Myocyte (in vitro differentiated cells): Measurements from ENCODE around the gene HK1. TPM values are rescaled to one million over a fixed set of nuclear protein-coding genes. Genes with fewer than 3 reads are reported as not detected.
"Not testable (repeated sequence)": the region's sequence is repeated elsewhere in the genome, so short reads cannot be mapped to it uniquely, and the experiment has no call there.

ENCODE experiments used
- DNase-seq: peaks from one replicate; pipeline ENCODE4 v3.0.0-alpha.2; 2012; ENCODE audit warnings: low read depth
- total RNA-seq: library from RNA; depleted of rRNA; stranded (reverse); fragments of >200 nt; gene quantifications from 2 replicates; pipeline ENCODE4 v1.2.3, GENCODE V29; 2014

HK1 gene
- total RNA-seq, 1 donor from 2014 or later = 79.2 TPM

DNA sequence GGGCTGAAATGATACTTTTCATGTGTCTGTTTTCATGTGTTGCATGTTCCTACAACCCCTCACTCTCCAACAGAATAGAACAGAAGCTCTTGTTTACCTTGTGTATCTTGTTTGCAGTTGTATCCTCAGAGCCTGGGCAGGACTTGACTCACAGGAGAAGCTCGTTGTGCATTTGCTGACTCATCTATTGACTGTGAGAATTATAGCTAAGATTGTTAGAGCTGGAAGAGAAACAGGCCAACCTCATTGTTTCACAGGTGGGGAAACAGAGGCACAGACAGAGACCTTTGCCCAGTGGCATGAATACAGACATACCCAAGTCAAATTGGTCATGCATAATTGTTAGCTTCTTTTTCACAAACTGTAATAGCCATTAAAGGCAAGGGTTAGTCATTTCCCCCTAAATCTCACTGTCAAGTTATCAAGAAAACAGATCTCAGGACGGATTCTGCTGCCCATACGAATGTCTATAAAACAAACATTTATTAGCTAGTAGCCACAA lies 168.4 kb downstream of the HK1 start:
- peak; percentile 70 for DNase-seq

DNA sequence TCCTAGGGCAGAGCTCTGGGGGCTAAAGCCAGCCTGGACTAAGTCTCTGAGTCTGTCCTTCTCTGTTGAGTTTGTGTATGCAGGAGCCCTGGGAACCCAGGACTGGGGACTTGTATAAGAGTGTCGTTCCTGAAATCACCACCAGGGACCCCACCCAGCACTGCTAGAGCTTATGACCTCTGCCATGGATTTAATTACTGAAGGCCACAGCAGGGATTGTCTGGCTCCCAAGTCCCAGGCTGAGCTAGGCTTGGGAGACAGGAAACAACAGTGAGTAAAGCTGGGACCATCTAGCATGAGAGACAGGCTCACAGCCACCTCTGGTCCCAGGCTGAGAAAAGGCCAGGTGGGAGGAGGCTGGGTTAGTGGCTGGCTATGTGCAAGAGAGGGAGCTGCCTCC lies 171.5 kb downstream of the HK1 start:
- peak; percentile 62 for DNase-seq

DNA sequence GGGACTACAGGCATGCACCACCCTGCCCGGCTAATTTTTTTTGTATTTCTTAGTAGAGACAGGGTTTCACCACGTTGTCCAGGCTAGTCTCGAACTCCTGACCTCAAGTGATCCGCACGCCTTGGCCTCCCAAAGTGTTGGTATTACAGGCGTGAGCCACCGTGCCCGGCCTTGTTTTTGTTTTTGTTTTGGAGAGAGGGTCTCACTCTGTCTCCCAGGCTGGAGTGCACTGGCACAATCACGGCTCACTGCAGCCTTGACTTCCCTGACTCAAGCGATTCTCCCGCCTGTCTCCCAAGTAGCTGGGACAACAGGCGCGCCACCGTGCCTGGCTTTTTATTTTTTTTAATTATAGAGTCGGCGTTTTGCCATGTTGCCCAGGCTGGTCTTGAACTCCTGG lies 172.1 kb downstream of the HK1 start:
- DNase-seq = not testable (repeated sequence)

GRCh38 chr10:69451209-69451783 lies 173.0 kb downstream of the HK1 start, which contains the start of gene TSPAN15:
TSS of gene TSPAN15 (plus strand) at chr10:69451465. CDS start at chr10:69451595, 130 bp downstream.
- DNase-seq = peak; percentile 83

Other genes starting within 250 kb of the HK1 start
- 51.7 and 51.8 TPM in 2 replicates for gene SRGN, start 190.4 kb upstream of the HK1 start, total RNA-seq
- gene VPS26A, start 154.3 kb upstream of the HK1 start, total RNA-seq = 28.1 and 32.2 TPM in 2 replicates
- gene SUPV3L1, start 98.3 kb upstream of the HK1 start, total RNA-seq = 26.6 and 32.9 TPM in 2 replicates
- 0.10 and 0.11 TPM in 2 replicates for gene HKDC1, start 58.2 kb upstream of the HK1 start, total RNA-seq
- gene TACR2, start 138.4 kb downstream of the HK1 start, total RNA-seq = 0.08 TPM in 1 of 2 replicates, not detected in the other
- 5.5 and 13.2 TPM in 2 replicates for gene TSPAN15, start 173.0 kb downstream of the HK1 start, total RNA-seq